HepG2 (cell line): ENCODE results near the gene PTK7. TPM values are rescaled to one million over a fixed set of nuclear protein-coding genes. Genes with fewer than 3 reads are reported as not detected.

Source experiments
- EEA1 ChIP-seq: sonication (generic); formaldehyde crosslinking; IDR thresholded peaks from 2 replicates; pipeline ENCODE4 v1.5.1; 2020; ENCODE audit warnings: mild to moderate bottlenecking, missing genetic modification reagents, borderline replicate concordance
- ETV5 ChIP-seq: IDR thresholded peaks from 2 replicates; pipeline ENCODE4 v1.6.1; 2018; ENCODE audit warnings: missing biosample characterization, missing genetic modification reagents, inconsistent platforms, borderline replicate concordance
- HNF4G ChIP-seq, 2 experiments: sonication (generic) in 1 of 2; formaldehyde crosslinking in 1 of 2; IDR thresholded peaks; 2 replicates each; pipeline versions ENCODE4 v1.4.0 to v1.6.1; 2011 to 2020; ENCODE audit warnings: borderline replicate concordance in 2 of 2, low read depth in 2 of 2, mild to moderate bottlenecking in 2 of 2, low read length in 1 of 2, missing genetic modification reagents in 1 of 2, moderate library complexity in 1 of 2
- ZNF30 ChIP-seq: sonication (generic); formaldehyde crosslinking; IDR thresholded peaks from 2 replicates; pipeline ENCODE4 v1.5.0; 2020; ENCODE audit warnings: mild to moderate bottlenecking, missing genetic modification reagents
- ZNF501 ChIP-seq: sonication (generic); formaldehyde crosslinking; IDR thresholded peaks from 2 replicates; pipeline ENCODE4 v1.5.1; 2020; ENCODE audit warnings: mild to moderate bottlenecking, moderate library complexity, missing genetic modification reagents
- ZNF567 ChIP-seq: sonication (generic); formaldehyde crosslinking; IDR thresholded peaks from 2 replicates; pipeline ENCODE4 v1.8.1; 2023; ENCODE audit warnings: mild to moderate bottlenecking, missing genetic modification reagents, borderline replicate concordance
- ZNF619 ChIP-seq: sonication (generic); formaldehyde crosslinking; IDR thresholded peaks from 2 replicates; pipeline ENCODE4 v1.4.0; 2020; ENCODE audit warnings: mild to moderate bottlenecking, missing genetic modification reagents
- ZNF780A ChIP-seq: sonication (generic); formaldehyde crosslinking; IDR thresholded peaks from 2 replicates; pipeline ENCODE4 v1.8.0; 2022; ENCODE audit warnings: mild to moderate bottlenecking, missing genetic modification reagents, moderate library complexity
- polyA plus RNA-seq, 8 experiments: library from polyadenylated mRNA; depleted of rRNA in 3 of 8; stranded (reverse) in 7 of 8; unstranded in 1 of 8; fragments of >200 nt; fragmentation: Illumina TruSeq in 4 of 8; extraction: Trizol in 4 of 8; gene quantifications; 2 replicates each; pipeline versions ENCODE4 v1.2.1 to v1.2.3, GENCODE V29; 2011 to 2016; ENCODE audit warnings: low read depth in 4 of 8, missing spikeins in 1 of 8, mixed read lengths in 1 of 8; ENCODE audit not compliant: insufficient read depth in 1 of 8
- total RNA-seq, 5 experiments: library from RNA; depleted of rRNA; stranded (reverse); fragments of >200 nt; fragmentation: Illumina TruSeq; extraction: Trizol; gene quantifications; 2 replicates each; pipeline ENCODE4 v1.2.3, GENCODE V29; 2016; ENCODE audit warnings: low read depth in 1 of 5
- TF ChIP-seq, protein P1 (sequence below): IDR thresholded peaks from 2 replicates; pipeline ENCODE4 v1.6.1; 2012; ENCODE audit warnings: low read length, improper control_type of control experiment
- TF ChIP-seq, protein P2 (sequence below): sonication (generic); formaldehyde crosslinking; IDR thresholded peaks from 2 replicates; pipeline ENCODE4 v1.4.0; 2020; ENCODE audit warnings: missing genetic modification reagents, borderline replicate concordance
- TF ChIP-seq, protein P3 (sequence below): sonication (generic); formaldehyde crosslinking; IDR thresholded peaks from one replicate; pipeline ENCODE4 v1.5.1; 2020; ENCODE audit warnings: mild to moderate bottlenecking, missing genetic modification reagents; ENCODE audit errors: not compliant biosample characterization

Gene PTK7
- total and polyA plus RNA-seq, 2 of the 13 experiments (the other 11 are each of a cell fraction or from before 2014, with no cell fraction given), result 98.5 to 99.8 TPM

DNA sequence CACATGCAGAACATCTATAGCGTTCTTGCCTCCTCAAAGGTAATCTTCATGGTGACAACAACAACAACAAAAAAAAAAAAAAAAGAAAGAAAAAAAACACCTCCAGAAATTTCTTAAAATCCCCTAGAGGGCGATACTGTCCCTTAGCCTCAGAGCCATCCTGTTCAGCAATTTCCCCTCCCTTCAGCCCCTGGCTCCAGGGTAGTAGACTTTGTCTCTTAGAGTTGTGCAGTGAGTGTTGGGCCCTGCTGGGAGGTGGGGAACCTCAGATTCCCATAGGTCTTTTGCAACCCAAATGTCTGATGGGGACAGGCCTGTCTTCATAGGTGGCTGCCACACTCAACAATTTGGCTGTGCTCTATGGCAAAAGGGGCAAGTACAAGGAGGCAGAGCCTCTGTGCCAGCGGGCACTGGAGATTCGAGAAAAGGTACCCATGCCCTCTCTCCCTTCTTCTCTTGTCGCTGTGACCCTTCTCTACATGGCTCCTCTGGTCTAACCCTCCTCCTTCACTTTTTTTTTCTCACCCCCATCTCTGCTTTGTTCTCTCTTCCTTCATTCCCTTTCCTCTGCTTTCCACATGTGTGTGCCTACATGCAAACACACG lies 6.0 kb upstream of the PTK7 start (continued):
- TF ChIP-seq, protein P1, sequence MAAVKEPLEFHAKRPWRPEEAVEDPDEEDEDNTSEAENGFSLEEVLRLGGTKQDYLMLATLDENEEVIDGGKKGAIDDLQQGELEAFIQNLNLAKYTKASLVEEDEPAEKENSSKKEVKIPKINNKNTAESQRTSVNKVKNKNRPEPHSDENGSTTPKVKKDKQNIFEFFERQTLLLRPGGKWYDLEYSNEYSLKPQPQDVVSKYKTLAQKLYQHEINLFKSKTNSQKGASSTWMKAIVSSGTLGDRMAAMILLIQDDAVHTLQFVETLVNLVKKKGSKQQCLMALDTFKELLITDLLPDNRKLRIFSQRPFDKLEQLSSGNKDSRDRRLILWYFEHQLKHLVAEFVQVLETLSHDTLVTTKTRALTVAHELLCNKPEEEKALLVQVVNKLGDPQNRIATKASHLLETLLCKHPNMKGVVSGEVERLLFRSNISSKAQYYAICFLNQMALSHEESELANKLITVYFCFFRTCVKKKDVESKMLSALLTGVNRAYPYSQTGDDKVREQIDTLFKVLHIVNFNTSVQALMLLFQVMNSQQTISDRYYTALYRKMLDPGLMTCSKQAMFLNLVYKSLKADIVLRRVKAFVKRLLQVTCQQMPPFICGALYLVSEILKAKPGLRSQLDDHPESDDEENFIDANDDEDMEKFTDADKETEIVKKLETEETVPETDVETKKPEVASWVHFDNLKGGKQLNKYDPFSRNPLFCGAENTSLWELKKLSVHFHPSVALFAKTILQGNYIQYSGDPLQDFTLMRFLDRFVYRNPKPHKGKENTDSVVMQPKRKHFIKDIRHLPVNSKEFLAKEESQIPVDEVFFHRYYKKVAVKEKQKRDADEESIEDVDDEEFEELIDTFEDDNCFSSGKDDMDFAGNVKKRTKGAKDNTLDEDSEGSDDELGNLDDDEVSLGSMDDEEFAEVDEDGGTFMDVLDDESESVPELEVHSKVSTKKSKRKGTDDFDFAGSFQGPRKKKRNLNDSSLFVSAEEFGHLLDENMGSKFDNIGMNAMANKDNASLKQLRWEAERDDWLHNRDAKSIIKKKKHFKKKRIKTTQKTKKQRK, result no peak
- no peak for TF ChIP-seq EEA1 (CRISPR knock-in tag)
- TF ChIP-seq ZNF30 (CRISPR knock-in tag), result no peak
- peak; percentile 30; the same call in 1 of the 2 replicates for TF ChIP-seq HNF4G (IDR thresholded peaks at IDR 0.05; ENCODE audit: borderline replicate concordance, low read depth, low read length)
- no peak; the same call in 1 of the 2 replicates for TF ChIP-seq HNF4G (CRISPR knock-in tag; IDR thresholded peaks at IDR 0.05; ENCODE audit: borderline replicate concordance, low read depth)
- TF ChIP-seq ETV5 (CRISPR knock-in tag), result 0 out of 2 replicates have a peak, but pooled peaks have one; percentile 13
- TF ChIP-seq ZNF780A, result no peak
- TF ChIP-seq, protein P2, sequence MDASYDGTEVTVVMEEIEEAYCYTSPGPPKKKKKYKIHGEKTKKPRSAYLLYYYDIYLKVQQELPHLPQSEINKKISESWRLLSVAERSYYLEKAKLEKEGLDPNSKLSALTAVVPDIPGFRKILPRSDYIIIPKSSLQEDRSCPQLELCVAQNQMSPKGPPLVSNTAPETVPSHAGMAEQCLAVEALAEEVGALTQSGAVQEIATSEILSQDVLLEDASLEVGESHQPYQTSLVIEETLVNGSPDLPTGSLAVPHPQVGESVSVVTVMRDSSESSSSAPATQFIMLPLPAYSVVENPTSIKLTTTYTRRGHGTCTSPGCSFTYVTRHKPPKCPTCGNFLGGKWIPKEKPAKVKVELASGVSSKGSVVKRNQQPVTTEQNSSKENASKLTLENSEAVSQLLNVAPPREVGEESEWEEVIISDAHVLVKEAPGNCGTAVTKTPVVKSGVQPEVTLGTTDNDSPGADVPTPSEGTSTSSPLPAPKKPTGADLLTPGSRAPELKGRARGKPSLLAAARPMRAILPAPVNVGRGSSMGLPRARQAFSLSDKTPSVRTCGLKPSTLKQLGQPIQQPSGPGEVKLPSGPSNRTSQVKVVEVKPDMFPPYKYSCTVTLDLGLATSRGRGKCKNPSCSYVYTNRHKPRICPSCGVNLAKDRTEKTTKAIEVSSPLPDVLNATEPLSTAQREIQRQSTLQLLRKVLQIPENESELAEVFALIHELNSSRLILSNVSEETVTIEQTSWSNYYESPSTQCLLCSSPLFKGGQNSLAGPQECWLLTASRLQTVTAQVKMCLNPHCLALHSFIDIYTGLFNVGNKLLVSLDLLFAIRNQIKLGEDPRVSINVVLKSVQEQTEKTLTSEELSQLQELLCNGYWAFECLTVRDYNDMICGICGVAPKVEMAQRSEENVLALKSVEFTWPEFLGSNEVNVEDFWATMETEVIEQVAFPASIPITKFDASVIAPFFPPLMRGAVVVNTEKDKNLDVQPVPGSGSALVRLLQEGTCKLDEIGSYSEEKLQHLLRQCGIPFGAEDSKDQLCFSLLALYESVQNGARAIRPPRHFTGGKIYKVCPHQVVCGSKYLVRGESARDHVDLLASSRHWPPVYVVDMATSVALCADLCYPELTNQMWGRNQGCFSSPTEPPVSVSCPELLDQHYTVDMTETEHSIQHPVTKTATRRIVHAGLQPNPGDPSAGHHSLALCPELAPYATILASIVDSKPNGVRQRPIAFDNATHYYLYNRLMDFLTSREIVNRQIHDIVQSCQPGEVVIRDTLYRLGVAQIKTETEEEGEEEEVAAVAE (CRISPR knock-in tag), result no peak
- peak; percentile 84; the same call in 1 of the 2 replicates for TF ChIP-seq ZNF567 (CRISPR knock-in tag)
- 0 out of 2 replicates have a peak, but pooled peaks have one; percentile 25 for TF ChIP-seq ZNF501 (CRISPR knock-in tag)
- TF ChIP-seq, protein P3, sequence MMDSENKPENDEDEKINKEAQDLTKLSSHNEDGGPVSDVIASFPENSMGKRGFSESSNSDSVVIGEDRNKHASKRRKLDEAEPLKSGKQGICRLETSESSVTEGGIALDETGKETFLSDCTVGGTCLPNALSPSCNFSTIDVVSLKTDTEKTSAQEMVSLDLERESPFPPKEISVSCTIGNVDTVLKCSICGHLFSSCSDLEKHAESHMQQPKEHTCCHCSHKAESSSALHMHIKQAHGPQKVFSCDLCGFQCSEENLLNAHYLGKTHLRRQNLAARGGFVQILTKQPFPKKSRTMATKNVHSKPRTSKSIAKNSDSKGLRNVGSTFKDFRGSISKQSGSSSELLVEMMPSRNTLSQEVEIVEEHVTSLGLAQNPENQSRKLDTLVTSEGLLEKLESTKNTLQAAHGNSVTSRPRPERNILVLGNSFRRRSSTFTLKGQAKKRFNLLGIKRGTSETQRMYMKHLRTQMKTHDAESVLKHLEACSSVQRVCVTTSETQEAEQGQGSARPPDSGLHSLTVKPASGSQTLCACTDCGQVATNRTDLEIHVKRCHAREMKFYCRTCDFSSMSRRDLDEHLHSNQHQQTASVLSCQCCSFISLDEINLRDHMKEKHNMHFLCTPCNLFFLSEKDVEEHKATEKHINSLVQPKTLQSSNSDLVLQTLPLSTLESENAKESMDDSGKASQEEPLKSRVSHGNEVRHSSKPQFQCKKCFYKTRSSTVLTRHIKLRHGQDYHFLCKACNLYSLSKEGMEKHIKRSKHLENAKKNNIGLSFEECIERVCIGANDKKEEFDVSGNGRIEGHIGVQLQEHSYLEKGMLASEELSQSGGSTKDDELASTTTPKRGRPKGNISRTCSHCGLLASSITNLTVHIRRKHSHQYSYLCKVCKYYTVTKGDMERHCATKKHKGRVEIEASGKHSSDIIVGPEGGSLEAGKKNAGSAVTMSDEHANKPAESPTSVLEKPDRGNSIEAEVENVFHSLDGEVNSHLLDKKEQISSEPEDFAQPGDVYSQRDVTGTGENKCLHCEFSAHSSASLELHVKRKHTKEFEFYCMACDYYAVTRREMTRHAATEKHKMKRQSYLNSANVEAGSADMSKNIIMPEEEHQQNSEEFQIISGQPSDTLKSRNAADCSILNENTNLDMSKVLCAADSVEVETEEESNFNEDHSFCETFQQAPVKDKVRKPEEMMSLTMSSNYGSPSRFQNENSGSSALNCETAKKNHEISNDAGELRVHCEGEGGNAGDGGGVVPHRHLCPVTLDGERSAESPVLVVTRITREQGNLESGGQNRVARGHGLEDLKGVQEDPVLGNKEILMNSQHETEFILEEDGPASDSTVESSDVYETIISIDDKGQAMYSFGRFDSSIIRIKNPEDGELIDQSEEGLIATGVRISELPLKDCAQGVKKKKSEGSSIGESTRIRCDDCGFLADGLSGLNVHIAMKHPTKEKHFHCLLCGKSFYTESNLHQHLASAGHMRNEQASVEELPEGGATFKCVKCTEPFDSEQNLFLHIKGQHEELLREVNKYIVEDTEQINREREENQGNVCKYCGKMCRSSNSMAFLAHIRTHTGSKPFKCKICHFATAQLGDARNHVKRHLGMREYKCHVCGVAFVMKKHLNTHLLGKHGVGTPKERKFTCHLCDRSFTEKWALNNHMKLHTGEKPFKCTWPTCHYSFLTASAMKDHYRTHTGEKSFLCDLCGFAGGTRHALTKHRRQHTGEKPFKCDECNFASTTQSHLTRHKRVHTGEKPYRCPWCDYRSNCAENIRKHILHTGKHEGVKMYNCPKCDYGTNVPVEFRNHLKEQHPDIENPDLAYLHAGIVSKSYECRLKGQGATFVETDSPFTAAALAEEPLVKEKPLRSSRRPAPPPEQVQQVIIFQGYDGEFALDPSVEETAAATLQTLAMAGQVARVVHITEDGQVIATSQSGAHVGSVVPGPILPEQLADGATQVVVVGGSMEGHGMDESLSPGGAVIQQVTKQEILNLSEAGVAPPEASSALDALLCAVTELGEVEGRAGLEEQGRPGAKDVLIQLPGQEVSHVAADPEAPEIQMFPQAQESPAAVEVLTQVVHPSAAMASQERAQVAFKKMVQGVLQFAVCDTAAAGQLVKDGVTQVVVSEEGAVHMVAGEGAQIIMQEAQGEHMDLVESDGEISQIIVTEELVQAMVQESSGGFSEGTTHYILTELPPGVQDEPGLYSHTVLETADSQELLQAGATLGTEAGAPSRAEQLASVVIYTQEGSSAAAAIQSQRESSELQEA (CRISPR knock-in tag), result peak; percentile 24
- 0 out of 2 replicates have a peak, but pooled peaks have one; percentile 51 for TF ChIP-seq ZNF619 (CRISPR knock-in tag)
